Activated CD4-positive, CD25-positive, alpha-beta regulatory T cell treated with anti-CD3 and anti-CD28 coated beads, Interleukin-2, amount 50 U/mL, for 24 hours (primary cell): ENCODE measurements around the gene IL5RA.

Experiments
- ATAC-seq, 2 donors: fragments of 150-1000 bp; cut with Tn5 transposase; one replicate each; pipeline ENCODE4 v1.10.0; 2021; ENCODE audit warnings: mild to moderate bottlenecking in 1 of 2, moderate library complexity in 1 of 2

IL5RA gene

GRCh38 chr3:3110299-3110630, at the start of gene IL5RA:
TSS of gene IL5RA (minus strand) at chr3:3110374. CDS start at chr3:3104984, 5,390 bp downstream.
- peak in 1 of 2 donors; percentile 5 for ATAC-seq

GRCh38 chr3:3157484-3157883, 47.3 kb upstream of the IL5RA start:
- no peak for ATAC-seq

GRCh38 chr3:3154879-3155610, 44.9 kb upstream of the IL5RA start:
- ATAC-seq: no peak

GRCh38 chr3:3151513-3151912, 41.3 kb upstream of the IL5RA start:
- ATAC-seq: no peak

- no peak for ATAC-seq
Measured at GRCh38 chr3:3149560-3149959, 39.4 kb upstream of the IL5RA start.

GRCh38 chr3:3145831-3146230, 35.7 kb upstream of the IL5RA start:
- no peak for ATAC-seq

GRCh38 chr3:3141939-3142338, 31.8 kb upstream of the IL5RA start:
- ATAC-seq: peak in 1 of 2 donors; percentile 13

- no peak for ATAC-seq
Measured at GRCh38 chr3:3137526-3137925, 27.4 kb upstream of the IL5RA start.

GRCh38 chr3:3134750-3135448, 24.7 kb upstream of the IL5RA start:
- ATAC-seq: peak; percentile 41 to 49

- ATAC-seq: no peak
Measured at GRCh38 chr3:3133500-3133899, 23.3 kb upstream of the IL5RA start.

- no peak for ATAC-seq
Measured at GRCh38 chr3:3129579-3129978, 19.4 kb upstream of the IL5RA start.

GRCh38 chr3:3127432-3128010, 17.3 kb upstream of the IL5RA start:
- peak; percentile 28 to 51 for ATAC-seq

GRCh38 chr3:3126477-3127431, 16.6 kb upstream of the IL5RA start, which contains the start of gene TRNT1:
TSS of gene TRNT1 (plus strand) at chr3:3126940. CDS start at chr3:3129041, 2,101 bp downstream.
- ATAC-seq: peak; percentile 89 to 91

- ATAC-seq: no peak
Measured at GRCh38 chr3:3125977-3126376, 15.8 kb upstream of the IL5RA start.

GRCh38 chr3:3119393-3119851, 9.2 kb upstream of the IL5RA start:
- peak; percentile 35 to 72 for ATAC-seq

- no peak for ATAC-seq
Measured at GRCh38 chr3:3117651-3118050, 7.5 kb upstream of the IL5RA start.

- ATAC-seq: no peak
Measured at GRCh38 chr3:3113042-3113709, 3.0 kb upstream of the IL5RA start.

GRCh38 chr3:3110749-3111361, 681 bp upstream of the IL5RA start:
- ATAC-seq: no peak

- ATAC-seq: peak in 1 of 2 donors; percentile 48
Measured at GRCh38 chr3:3109407-3110298, 521 bp downstream of the IL5RA start.

- no peak for ATAC-seq
Measured at GRCh38 chr3:3107858-3108257, 2.3 kb downstream of the IL5RA start.
